DMS 273 (cell line): ENCODE results near the gene TGFBR1.
"Not testable (repeated sequence)": the region's sequence is repeated elsewhere in the genome, so short reads cannot be mapped to it uniquely, and the experiment has no call there.

Experiments
- DNase-seq: peaks from one replicate; lab custom pipeline; 2025; ENCODE audit not compliant: unreplicated experiment; lab: John Stamatoyannopoulos, UW

TGFBR1 gene

GRCh38 chr9:99075246-99075912, 29.5 kb upstream of the TGFBR1 start:
- no peak for DNase-seq

DNA sequence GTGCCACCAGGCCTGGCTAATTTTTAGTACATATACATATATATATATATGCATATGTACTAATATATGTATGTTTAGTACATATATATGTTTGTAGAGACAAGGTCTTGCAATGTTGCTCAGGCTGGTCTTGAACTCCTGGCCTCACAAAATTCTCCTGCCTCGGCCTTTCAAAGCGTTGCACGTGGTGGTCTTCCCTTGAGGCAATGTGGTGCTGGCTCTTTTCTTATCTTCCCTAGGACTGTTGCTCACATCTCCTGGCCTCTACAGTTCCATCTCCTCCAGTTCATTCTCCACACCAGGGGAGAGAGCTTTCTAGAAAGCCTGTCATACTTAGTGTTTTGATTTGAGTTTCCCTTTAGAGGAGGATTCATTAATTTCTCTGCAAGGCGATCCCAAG, 28.9 kb upstream of the TGFBR1 start:
- no peak for DNase-seq

GRCh38 chr9:99076483-99077171, 28.3 kb upstream of the TGFBR1 start:
- DNase-seq: no peak

DNA sequence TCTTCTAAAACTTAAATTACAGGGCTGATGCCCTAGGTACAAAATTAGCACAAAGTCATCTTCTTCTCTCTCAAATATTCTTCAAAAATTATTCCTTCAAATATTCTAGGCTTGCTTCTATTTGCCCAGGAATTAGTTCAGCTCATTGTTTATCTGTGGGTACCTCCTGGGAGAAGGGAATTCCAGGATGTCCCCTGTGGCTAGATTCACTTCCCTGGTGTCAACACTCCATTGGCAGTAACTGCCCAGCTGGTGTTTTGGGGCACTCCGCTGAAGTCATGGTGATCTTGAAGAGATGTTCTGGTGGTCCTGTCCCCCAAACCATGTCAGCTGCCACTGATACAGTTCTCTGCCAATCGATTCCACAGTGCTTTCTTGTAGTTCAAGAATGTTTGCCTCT, 26.2 kb upstream of the TGFBR1 start:
- DNase-seq: no peak

DNA sequence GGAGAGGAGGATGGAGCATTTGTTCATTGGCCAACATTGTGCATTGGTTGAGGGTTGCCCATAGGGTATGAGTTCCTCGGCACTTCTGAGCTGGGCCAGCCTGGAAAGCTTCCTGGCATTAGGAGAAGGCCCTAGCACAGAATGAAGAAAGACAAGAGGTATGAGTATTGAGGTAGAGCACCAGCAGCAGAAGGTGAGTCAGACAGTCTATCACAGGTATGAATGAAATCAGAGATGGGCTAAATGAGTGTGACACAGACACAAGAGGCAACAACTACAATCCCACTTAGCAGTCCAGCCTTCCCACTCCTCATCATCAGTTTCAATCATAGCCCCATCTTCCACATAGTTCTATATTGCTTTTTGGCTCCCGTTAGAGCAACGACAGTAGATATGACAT, 25.4 kb upstream of the TGFBR1 start:
- no peak for DNase-seq

GRCh38 chr9:99083051-99083450, 21.9 kb upstream of the TGFBR1 start:
- no peak for DNase-seq

DNA sequence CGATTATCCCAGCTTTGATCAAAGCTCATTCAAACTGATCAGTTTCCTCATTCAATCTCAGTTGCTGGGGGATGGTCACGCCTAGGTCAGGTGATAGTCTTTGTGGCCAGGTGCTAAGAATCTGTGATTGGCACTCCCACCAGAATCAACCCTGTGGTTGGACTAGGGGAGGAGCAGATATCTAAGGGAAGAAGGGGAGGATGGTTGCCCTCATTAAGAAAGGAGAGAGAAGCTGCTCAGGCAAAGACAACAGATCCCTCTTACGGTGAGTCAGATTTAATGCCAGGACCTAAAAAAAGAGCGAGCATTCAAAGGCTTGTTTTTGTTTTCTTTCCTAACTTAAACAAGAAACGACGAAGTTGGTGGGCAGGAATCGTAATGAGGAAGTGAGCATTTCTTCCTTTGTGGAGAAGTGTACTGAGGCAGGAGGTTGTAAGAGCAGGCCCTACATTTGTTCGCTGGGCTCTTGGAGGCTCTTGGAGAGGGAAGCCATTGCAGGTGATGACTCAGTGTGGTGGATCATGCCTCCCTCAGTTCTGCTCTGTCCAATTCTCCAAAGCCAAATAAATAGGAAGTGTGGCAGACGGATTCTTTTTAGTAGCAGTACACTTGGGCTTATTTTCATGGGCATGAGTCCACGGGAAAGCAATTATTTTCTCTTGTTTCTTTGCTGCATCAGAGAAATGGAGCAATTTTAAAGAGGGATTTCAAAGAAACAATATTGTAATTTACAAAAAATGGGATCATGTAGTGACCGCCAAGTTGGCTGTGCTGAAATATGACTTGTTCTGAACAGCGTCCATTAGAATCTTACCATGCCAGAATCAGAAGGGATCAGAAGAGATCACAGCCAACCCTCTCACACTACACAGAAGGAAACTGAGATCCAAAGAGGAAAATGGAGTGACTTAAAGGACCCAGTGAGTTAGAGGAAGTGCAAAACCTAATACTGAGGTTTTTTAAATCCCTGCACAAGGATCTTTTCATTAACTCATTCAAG, 18.7 kb upstream of the TGFBR1 start:
- DNase-seq: no peak

- DNase-seq: no peak
Observed at GRCh38 chr9:99087462-99087861, 17.5 kb upstream of the TGFBR1 start.

DNA sequence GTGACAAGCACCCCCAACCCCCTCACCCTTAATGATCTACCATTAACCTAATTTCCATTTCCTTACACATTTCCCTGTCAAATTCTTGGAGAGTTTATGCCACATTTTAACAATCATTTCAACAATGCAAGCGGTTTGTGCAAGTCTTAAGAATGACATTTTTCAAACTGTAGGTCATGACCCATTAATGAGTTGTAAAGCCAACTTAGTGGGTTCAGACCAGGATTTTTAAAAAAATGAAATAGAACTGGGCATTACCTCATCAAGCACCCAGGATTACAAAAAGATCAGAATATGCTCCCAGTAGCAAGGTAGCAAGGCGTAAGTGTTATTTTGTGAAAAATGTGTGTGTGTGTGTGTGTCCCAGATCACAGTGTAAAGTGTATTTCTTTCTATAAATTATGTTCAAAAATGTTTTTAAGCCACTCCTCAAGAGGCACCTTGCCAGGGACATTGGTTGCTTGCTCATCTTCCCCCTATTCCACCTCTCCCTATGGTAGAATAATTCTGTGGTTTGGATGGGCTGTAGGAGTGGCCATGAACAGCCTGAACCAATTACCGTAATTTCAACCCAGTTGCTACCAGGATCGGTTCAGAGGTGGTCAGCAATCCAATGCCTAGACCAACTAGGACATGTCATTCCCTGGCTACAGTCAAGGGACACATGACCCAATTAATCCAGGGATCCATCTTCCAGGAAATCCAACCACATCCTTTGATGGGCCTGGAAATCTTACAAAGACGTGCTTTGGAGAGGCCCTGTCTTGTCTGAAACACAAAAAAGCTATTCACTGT, 14.4 kb upstream of the TGFBR1 start:
- DNase-seq: no peak

DNA sequence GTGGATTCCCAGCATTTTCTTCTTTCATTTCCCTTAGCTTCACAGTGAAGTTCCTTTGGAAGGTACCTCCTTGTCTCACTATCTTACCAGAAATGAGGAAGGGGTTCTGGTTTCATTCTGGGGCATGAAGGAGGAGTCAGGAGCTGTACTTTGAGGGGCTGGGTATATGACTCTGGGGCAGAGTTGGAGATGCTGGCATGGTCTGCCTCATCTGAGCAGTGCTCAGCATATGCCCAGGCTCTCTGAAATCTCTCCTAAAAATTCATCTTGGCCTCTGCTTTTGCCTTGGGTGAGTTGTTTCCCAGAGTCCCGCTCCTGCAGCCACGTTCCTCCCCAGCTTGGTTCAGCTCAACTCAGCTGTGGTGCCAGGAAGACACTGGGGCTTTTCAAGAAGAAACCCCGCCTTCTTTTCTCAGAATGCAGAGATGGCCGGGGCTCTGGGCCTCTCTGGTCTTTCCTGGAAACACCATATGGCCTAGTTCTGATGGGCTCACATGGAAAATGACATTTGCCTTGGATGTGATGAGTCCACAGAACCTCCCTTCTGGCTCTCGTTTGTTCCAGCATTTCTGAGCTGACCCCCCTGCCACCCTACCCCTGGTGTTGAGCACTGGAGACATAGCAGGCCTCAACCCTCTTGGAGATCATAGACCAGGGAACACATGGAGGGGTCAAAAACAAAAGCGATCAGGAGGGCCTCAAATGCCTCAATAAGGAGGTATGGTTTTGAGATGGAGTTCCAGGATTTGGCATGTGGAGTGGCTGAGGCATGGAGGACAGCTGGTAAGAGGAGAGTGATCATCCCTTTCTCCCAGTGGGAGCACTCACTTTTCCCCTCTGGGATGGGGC, 12.0 kb upstream of the TGFBR1 start:
- DNase-seq: no peak

- DNase-seq: no peak
Observed at GRCh38 chr9:99093492-99093791, 11.5 kb upstream of the TGFBR1 start.

DNA sequence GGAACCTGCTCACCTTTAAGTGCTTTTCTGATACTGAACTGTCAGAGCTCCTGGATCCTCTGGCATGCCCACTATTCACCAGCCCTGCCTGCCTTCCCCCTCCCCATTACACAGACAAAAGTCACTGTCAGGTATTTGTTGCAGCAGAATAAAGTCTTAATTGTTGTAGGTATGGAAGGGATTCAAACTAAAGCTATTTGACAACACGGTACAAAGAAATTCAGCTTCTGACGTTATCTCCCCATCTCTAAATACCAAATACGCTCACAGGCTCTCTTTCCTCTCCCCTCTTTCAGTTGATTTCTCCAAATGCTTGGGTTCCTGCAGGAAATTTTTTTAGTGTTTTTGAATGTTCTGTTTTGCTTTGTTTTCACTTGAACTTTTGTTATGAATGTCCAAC, 9.3 kb upstream of the TGFBR1 start:
- no peak for DNase-seq

DNA sequence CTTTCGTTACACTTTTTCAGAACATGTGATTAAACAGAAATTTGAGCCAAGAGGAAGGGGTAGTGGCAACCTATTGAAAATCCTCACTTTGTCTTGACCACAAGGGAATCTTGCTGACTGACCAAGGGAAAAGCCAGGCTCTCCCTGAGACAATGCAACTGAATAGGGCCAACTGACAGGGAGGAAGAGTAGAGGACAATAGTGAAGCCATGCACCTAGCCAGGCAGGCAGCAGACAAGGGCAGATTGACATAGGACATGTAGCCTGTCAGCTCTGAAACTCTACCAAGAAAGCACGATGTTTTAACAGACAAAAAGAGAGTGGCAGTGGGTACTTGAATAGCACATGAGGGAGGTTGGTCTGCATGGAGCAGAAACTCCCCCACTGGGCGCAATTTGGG, 8.5 kb upstream of the TGFBR1 start:
- no peak for DNase-seq

GRCh38 chr9:99099806-99100585, 4.9 kb upstream of the TGFBR1 start:
- DNase-seq: not testable (repeated sequence)

DNA sequence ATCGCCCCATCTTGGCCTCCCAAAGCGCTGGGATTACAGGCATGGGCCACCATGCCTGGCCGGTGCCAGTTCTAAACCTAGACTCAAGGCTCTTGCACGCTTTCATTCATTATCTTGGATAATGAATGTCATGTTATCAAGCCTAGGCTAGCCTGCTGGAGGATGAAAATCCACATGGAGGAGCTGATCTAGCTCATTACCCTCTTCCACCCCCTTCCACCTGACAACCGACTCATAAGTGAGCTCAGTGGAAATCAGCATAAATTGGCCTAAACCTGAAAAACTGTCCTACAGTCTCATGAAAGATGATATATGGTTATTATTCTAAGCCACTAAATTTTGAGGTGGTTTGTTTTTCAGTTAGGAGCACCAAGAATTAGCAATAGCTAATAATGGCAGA, 3.6 kb upstream of the TGFBR1 start:
- DNase-seq: no peak

DNA sequence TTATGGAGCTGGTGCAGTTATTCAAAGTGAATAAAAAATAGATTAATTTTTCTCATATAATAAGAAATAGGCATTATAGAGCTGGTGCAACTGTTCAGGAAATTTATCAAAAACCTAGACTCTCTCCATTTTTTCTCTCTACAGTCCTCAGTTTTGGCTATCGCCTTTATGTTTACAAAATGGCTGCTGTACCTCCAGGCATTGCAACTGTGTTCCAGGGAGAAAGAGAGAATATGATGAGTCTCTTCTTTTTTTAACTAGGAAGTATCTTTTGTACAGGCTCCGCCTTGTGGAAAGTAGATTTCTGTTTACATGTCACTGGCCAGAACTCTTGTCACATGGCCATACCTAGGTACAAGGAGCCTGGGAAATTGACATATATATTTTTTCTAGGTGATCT, 3.1 kb upstream of the TGFBR1 start:
- no peak for DNase-seq

DNA sequence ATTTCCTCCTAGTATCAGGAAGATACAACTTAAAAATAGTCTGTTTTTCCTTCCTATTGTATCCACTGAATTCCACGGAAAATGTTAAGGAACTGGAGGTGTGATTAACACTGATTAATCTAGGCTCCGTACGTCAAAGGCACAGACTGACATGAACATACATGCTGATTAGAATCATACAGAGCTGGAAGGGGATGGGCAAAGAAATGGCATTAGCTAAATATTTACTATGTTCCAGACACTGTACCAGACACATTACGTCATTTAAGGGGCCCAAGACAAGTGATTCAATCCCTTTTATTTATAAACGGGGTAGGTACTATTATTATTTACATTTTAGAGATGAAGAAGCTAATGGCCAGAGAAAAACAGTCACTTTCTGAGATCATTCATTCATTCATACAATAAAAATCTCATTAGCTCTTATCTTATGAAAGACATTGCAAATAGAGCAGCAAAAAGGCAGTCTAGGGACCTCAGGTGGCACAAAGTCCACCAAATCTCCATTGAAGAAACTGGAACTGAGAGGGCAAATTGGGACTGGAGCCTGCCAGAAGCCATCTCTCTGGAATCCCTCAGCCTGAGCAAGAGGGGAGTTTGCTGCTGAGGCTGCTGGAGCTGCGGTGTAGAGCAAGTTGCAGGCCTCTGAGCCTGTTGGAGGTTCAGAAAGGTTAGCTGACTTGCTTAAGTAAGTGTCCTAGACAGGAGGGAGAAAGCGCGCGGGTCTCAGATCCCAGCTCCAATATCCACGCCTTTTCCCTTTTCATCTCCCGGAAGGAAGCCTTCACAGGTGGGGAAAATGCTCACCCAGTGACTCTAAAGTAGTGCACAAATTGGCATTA, 1.6 kb upstream of the TGFBR1 start:
- no peak for DNase-seq

DNA sequence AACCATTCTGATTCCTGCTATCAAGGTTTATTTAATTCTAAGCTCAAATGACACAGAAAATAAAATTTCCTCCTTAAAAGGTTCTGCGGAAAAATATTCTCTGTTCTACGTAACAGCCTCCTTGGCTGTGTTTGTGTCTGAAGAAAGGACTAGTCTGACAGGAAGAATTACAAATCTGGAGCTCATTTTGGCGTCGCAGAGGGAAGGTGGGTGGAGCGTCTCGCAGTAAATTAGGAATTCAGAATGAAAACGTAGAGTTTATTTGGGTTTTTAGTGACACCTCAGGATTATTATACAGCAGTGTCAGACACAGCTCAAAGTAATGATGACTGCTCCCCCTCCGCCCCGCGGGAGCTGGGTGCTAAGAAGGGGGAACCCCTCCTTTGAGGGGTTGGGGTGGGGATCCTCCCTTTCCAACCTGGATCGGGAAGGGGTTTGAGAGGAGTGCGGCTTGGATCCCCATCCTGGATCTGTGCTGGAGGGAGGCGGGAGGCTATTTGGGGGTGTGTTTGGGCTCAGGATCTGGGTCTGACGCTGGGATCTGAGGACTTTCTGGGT, 933 bp upstream of the TGFBR1 start:
- no peak for DNase-seq
